Naive thymus-derived CD8-positive, alpha-beta T cell (primary cell): ENCODE measurements around the gene RPL37. TPM values are rescaled to one million over a fixed set of nuclear protein-coding genes. Genes with fewer than 3 reads are reported as not detected.
"Not testable (repeated sequence)": the region's sequence is repeated elsewhere in the genome, so short reads cannot be mapped to it uniquely, and the experiment has no call there.

Experiments
- ATAC-seq, 2 donors: fragments of 150-1000 bp; cut with Tn5 transposase in 1 of 2; sonication (Bioruptor Pico), chemical (Tn5 transposase) in 1 of 2; 1 replicate in 1 of 2; 2 replicates in 1 of 2; pipeline ENCODE4 v1.10.0; 2021; ENCODE audit warnings: mild to moderate bottlenecking in 2 of 2, moderate library complexity in 2 of 2
- POLR2A ChIA-PET: fragments of 350-600 bp; sonication (Branson Sonifier 250); formaldehyde crosslinking; loops from one replicate; lab custom pipeline; 2021; ENCODE audit warnings: antibody characterized with exemption; lab: Charles Lee
- DNase-seq, 10 donors: peaks; one replicate each; pipeline versions ENCODE4 v3.0.0 to v3.0.0-alpha.2; 2020 to 2022
- H3K27ac Mint-ChIP-seq, 10 donors: one replicate each; pipeline ENCODE4 v1.8.0; 2020 to 2022; ENCODE audit warnings: mild to moderate bottlenecking in 10 of 10, mixed read lengths in 10 of 10, moderate library complexity in 4 of 10, inconsistent platforms in 1 of 10
- H3K27me3 Mint-ChIP-seq, 5 donors: one replicate each; pipeline ENCODE4 v1.8.0; 2021 to 2022; ENCODE audit warnings: mixed read lengths in 5 of 5
- H3K36me3 Mint-ChIP-seq, 3 donors: one replicate each; pipeline ENCODE4 v1.8.0; 2020 to 2022; ENCODE audit warnings: mixed read lengths in 3 of 3, mild to moderate bottlenecking in 2 of 3, inconsistent platforms in 1 of 3
- H3K4me1 Mint-ChIP-seq, 4 donors: one replicate each; pipeline ENCODE4 v1.8.0; 2021 to 2022; ENCODE audit warnings: mixed read lengths in 4 of 4
- H3K4me3 Mint-ChIP-seq, 10 donors: one replicate each; pipeline ENCODE4 v1.8.0; 2020 to 2022; ENCODE audit warnings: mild to moderate bottlenecking in 10 of 10, mixed read lengths in 10 of 10, moderate library complexity in 6 of 10, inconsistent platforms in 1 of 10
- H3K9me3 Mint-ChIP-seq, 9 donors: one replicate each; pipeline ENCODE4 v1.8.0; 2020 to 2022; ENCODE audit warnings: mixed read lengths in 9 of 9, mild to moderate bottlenecking in 3 of 9, inconsistent platforms in 1 of 9, moderate library complexity in 1 of 9
- polyA plus RNA-seq, 3 donors: library from polyadenylated mRNA; unstranded; fragments of 300-500 nt; fragmentation: Illumina TruSeq; gene quantifications; one replicate each; pipeline ENCODE4 v1.2.3, GENCODE V29; 2021
- total RNA-seq, 8 experiments: library from RNA in 2 of 8; stranded (reverse) in 2 of 8; gene quantifications; one replicate each; pipeline ENCODE4 v1.2.3 and lab custom pipeline; 2021 to 2026

RPL37 gene
- total and polyA plus RNA-seq, 5 experiments from 2014 or later, result 2,282 to 3,082 (median 2,504) TPM

- H3K27me3 Mint-ChIP-seq, POLR2A ChIA-PET, H3K9me3 Mint-ChIP-seq, H3K4me3 Mint-ChIP-seq, DNase-seq, ATAC-seq: not testable (repeated sequence)
- Mint-ChIP-seq H3K4me1 (peaks cover 27 to 76% (median 69%) of the 10 kb centered on the region in 4 donors), H3K36me3 (peaks cover 10 to 38% (median 15%) of the 10 kb centered on the region in 3 donors), H3K27ac (peak overlapping the region in 4 of 10 donors; percentile 8 to 67 (median 32))
Measured at GRCh38 chr5:40788941-40789340, 46.1 kb downstream of the RPL37 start.

- Mint-ChIP-seq H3K27me3 (no peaks in the 10 kb centered on the region), H3K9me3 (no peaks in the 10 kb centered on the region), H3K4me3 (no peak overlapping the region), H3K27ac (no peak overlapping the region), H3K36me3 (peaks cover 10 to 34% (median 15%) of the 10 kb centered on the region in 3 donors), H3K4me1 (peaks cover 22 to 74% (median 65%) of the 10 kb centered on the region in 4 donors)
- POLR2A ChIA-PET, result no interaction called here
- no peak for DNase-seq
- ATAC-seq, result no peak
Measured at GRCh38 chr5:40787986-40788385, 47.0 kb downstream of the RPL37 start.

- POLR2A ChIA-PET, ATAC-seq, H3K27me3 Mint-ChIP-seq, DNase-seq, H3K9me3 Mint-ChIP-seq, H3K4me3 Mint-ChIP-seq: not testable (repeated sequence)
- Mint-ChIP-seq H3K27ac (peak overlapping the region in 2 of 10 donors; percentile 2 to 66), H3K36me3 (peaks cover 10 to 37% (median 15%) of the 10 kb centered on the region in 3 donors), H3K4me1 (peaks cover 30 to 81% (median 73%) of the 10 kb centered on the region in 4 donors)
Measured at GRCh38 chr5:40786664-40787063, 48.4 kb downstream of the RPL37 start.

GRCh38 chr5:40784916-40785315 lies 50.1 kb downstream of the RPL37 start:
- POLR2A ChIA-PET, result interaction anchor here (0.7 kb wide), 1 partner anchor 8 kb away, joined by 3 read pairs; no protein-coding TSS in a partner anchor
- Mint-ChIP-seq H3K9me3 (no peaks in the 10 kb centered on the region), H3K27me3 (no peaks in the 10 kb centered on the region), H3K4me1 (peaks cover 26 to 78% (median 74%) of the 10 kb centered on the region in 4 donors), H3K36me3 (peaks cover 10 to 36% (median 15%) of the 10 kb centered on the region in 3 donors), H3K4me3 (no peak overlapping the region), H3K27ac (peak overlapping the region in 1 of 10 donors; percentile 9)
- ATAC-seq (no peak), DNase-seq (no peak)

GRCh38 chr5:40784027-40784653 lies 50.9 kb downstream of the RPL37 start:
- H3K27ac Mint-ChIP-seq, result peak overlapping the region in 3 of 10 donors; percentile 35 to 58 (median 58)
- no peak for ATAC-seq
- no peaks in the 10 kb centered on the region for H3K9me3 Mint-ChIP-seq
- DNase-seq, result no peak
- peaks cover 28 to 77% (median 73%) of the 10 kb centered on the region in 4 donors for H3K4me1 Mint-ChIP-seq
- H3K36me3 Mint-ChIP-seq, result peaks cover 10 to 36% (median 15%) of the 10 kb centered on the region in 3 donors
- POLR2A ChIA-PET, result interaction anchor here (0.7 kb wide), 1 partner anchor 8 kb away, joined by 3 read pairs; no protein-coding TSS in a partner anchor
- no peaks in the 10 kb centered on the region for H3K27me3 Mint-ChIP-seq
- H3K4me3 Mint-ChIP-seq, result peak overlapping the region in 2 of 10 donors; percentile 5 to 19

GRCh38 chr5:40781843-40782409 lies 53.1 kb downstream of the RPL37 start:
- Mint-ChIP-seq H3K36me3 (peaks cover 0 to 31% (median 2%) of the 10 kb centered on the region in 3 donors), H3K4me3 (no peak overlapping the region), H3K27ac (peak overlapping the region in 3 of 10 donors; percentile 9 to 61 (median 59)), H3K9me3 (no peaks in the 10 kb centered on the region), H3K27me3 (no peaks in the 10 kb centered on the region), H3K4me1 (peaks cover 23 to 64% (median 58%) of the 10 kb centered on the region in 4 donors)
- DNase-seq (no peak), ATAC-seq (no peak)
- POLR2A ChIA-PET, result no interaction called here

GRCh38 chr5:40780858-40781257 lies 54.2 kb downstream of the RPL37 start:
- Mint-ChIP-seq H3K9me3 (no peaks in the 10 kb centered on the region), H3K27me3 (no peaks in the 10 kb centered on the region), H3K36me3 (peaks cover 0 to 36% (median 0%) of the 10 kb centered on the region in 3 donors), H3K4me1 (peaks cover 27 to 61% (median 60%) of the 10 kb centered on the region in 4 donors), H3K27ac (peak overlapping the region in 2 of 10 donors; percentile 1 to 13), H3K4me3 (no peak overlapping the region)
- POLR2A ChIA-PET, result no interaction called here
- DNase-seq (no peak), ATAC-seq (no peak)

- Mint-ChIP-seq H3K27ac (peak overlapping the region in 1 of 10 donors; percentile 3), H3K4me1 (peaks cover 25 to 59% (median 54%) of the 10 kb centered on the region in 4 donors), H3K36me3 (peaks cover 0 to 37% (median 0%) of the 10 kb centered on the region in 3 donors), H3K9me3 (no peaks in the 10 kb centered on the region), H3K4me3 (no peak overlapping the region), H3K27me3 (no peaks in the 10 kb centered on the region)
- POLR2A ChIA-PET, result no interaction called here
- DNase-seq, result no peak
- ATAC-seq, result no peak
Measured at GRCh38 chr5:40780199-40780598, 54.8 kb downstream of the RPL37 start.

- no peak overlapping the region for H3K4me3 Mint-ChIP-seq
- DNase-seq (no peak), ATAC-seq (no peak)
- no peaks in the 10 kb centered on the region for H3K27me3 Mint-ChIP-seq
- H3K36me3 Mint-ChIP-seq, result peaks cover 0 to 42% (median 0%) of the 10 kb centered on the region in 3 donors
- POLR2A ChIA-PET, result no interaction called here
- no peaks in the 10 kb centered on the region for H3K9me3 Mint-ChIP-seq
- peaks cover 25 to 56% (median 52%) of the 10 kb centered on the region in 4 donors for H3K4me1 Mint-ChIP-seq
- no peak overlapping the region for H3K27ac Mint-ChIP-seq
Measured at GRCh38 chr5:40779561-40779960, 55.5 kb downstream of the RPL37 start.

GRCh38 chr5:40778133-40778532 lies 56.9 kb downstream of the RPL37 start:
- H3K4me3 Mint-ChIP-seq, result no peak overlapping the region
- POLR2A ChIA-PET, result no interaction called here
- peaks cover 0 to 56% (median 3%) of the 10 kb centered on the region in 3 donors for H3K36me3 Mint-ChIP-seq
- ATAC-seq (no peak), DNase-seq (no peak)
- no peaks in the 10 kb centered on the region for H3K9me3 Mint-ChIP-seq
- peaks cover 21 to 47% (median 39%) of the 10 kb centered on the region in 4 donors for H3K4me1 Mint-ChIP-seq
- no peaks in the 10 kb centered on the region for H3K27me3 Mint-ChIP-seq
- peak overlapping the region in 2 of 10 donors; percentile 14 to 53 for H3K27ac Mint-ChIP-seq

- DNase-seq (no peak), ATAC-seq (no peak)
- H3K27ac Mint-ChIP-seq, result peak overlapping the region in 3 of 10 donors; percentile 17 to 38 (median 36)
- H3K36me3 Mint-ChIP-seq, result peaks cover 0 to 64% (median 3%) of the 10 kb centered on the region in 3 donors
- H3K4me1 Mint-ChIP-seq, result peaks cover 14 to 35% (median 27%) of the 10 kb centered on the region in 4 donors
- H3K9me3 Mint-ChIP-seq, result no peaks in the 10 kb centered on the region
- POLR2A ChIA-PET, result no interaction called here
- H3K27me3 Mint-ChIP-seq, result no peaks in the 10 kb centered on the region
- no peak overlapping the region for H3K4me3 Mint-ChIP-seq
Measured at GRCh38 chr5:40776658-40776977, 58.4 kb downstream of the RPL37 start.

- no peak for ATAC-seq
- POLR2A ChIA-PET, result no interaction called here
- DNase-seq, result no peak
- H3K4me1 Mint-ChIP-seq, result peaks cover 14 to 32% (median 22%) of the 10 kb centered on the region in 4 donors
- H3K4me3 Mint-ChIP-seq, result no peak overlapping the region
- H3K9me3 Mint-ChIP-seq, result no peaks in the 10 kb centered on the region
- peak overlapping the region in 6 of 10 donors; percentile 4 to 67 (median 26) for H3K27ac Mint-ChIP-seq
- H3K36me3 Mint-ChIP-seq, result peaks cover 0 to 69% (median 3%) of the 10 kb centered on the region in 3 donors
- H3K27me3 Mint-ChIP-seq, result no peaks in the 10 kb centered on the region
Measured at GRCh38 chr5:40775846-40776657, 59.0 kb downstream of the RPL37 start.
